MCF 10A (cell line): Measurements from ENCODE around the gene ADAM12. TPM values are rescaled to one million over a fixed set of nuclear protein-coding genes. Genes with fewer than 3 reads are reported as not detected.

Experiments used
- BruUV-seq: library from RNA; stranded (reverse); fragments of 400-500 nt; replicated peaks from 2 replicates; lab custom pipeline; 2021; lab: Mats Ljungman, UMichigan
- CTCF ChIA-PET: fragments of 300-600 bp; sonication (Branson Sonifier 250); formaldehyde crosslinking; extraction: SDS; loops from one replicate; lab custom pipeline; 2021; ENCODE audit warnings: antibody characterized with exemption, inconsistent platforms; lab: Yijun Ruan, JAX
- POLR2A ChIA-PET: fragments of 300-600, 350-650 bp; sonication (Branson Sonifier 250); formaldehyde crosslinking; extraction: SDS; loops from one replicate; lab custom pipeline; 2020; ENCODE audit warnings: antibody characterized with exemption, inconsistent platforms; lab: Yijun Ruan, JAX
- DNase-seq: peaks from one replicate; pipeline ENCODE4 v3.0.0-alpha.2; 2018; ENCODE audit not compliant: unreplicated experiment
- H3K27ac Mint-ChIP-seq: one replicate; pipeline ENCODE4 v1.8.0; 2022; ENCODE audit warnings: mild to moderate bottlenecking, low read depth, mixed read lengths; ENCODE audit not compliant: unreplicated experiment
- H3K27me3 Mint-ChIP-seq: one replicate; pipeline ENCODE4 v1.8.0; 2022; ENCODE audit warnings: mixed read lengths; ENCODE audit not compliant: insufficient read depth, unreplicated experiment
- H3K36me3 Mint-ChIP-seq: one replicate; pipeline ENCODE4 v1.8.0; 2022; ENCODE audit warnings: mild to moderate bottlenecking, moderate library complexity, mixed read lengths; ENCODE audit not compliant: insufficient read depth, unreplicated experiment
- H3K4me1 Mint-ChIP-seq: one replicate; pipeline ENCODE4 v1.8.0; 2022; ENCODE audit warnings: mixed read lengths; ENCODE audit not compliant: insufficient read depth, unreplicated experiment
- H3K4me3 Mint-ChIP-seq: one replicate; pipeline ENCODE4 v1.8.0; 2022; ENCODE audit warnings: mild to moderate bottlenecking, moderate library complexity, mixed read lengths; ENCODE audit not compliant: unreplicated experiment
- H3K9me3 Mint-ChIP-seq: one replicate; pipeline ENCODE4 v1.8.0; 2022; ENCODE audit warnings: mixed read lengths; ENCODE audit not compliant: unreplicated experiment
- intact Hi-C: fragments of 100-400 bp; cut with micrococcal nuclease; formaldehyde crosslinking; loops from 2 replicates; pipeline ENCODE4 v1.14.1; 2022
- total RNA-seq: library from RNA; stranded (reverse); gene quantifications from 2 replicates; pipeline ENCODE4 v1.2.3, GENCODE V29; 2022
- TF ChIP-seq, protein P1 (sequence below): fragments of 200-600 bp; IDR thresholded peaks from one replicate; pipeline ENCODE4 v1.8.0; 2022; ENCODE audit warnings: antibody characterized with exemption, mild to moderate bottlenecking; ENCODE audit not compliant: unreplicated experiment

ADAM12 gene
- total RNA-seq, 1 experiment from 2014 or later: 2.2 TPM

DNA sequence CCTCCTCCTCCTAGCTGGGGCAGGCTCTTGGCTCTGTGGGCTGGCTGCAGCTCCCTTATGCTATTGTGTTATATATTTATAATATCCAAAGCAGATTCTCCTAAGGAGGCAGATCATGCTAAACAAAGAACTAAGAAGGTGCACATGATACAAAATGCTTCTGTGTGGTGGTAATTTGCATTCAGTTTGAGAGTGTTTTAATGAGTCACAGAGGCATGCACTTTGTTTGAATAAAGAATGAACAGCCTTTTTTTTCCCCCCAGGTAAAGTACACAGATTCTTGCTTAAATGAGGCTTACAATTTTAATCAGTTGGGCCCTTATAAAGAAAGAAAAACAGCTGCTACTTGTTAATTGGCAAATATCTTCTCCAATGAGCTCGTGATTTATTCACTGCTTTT is 396.9 kb downstream of the ADAM12 start:
- Mint-ChIP-seq H3K4me3 (no peak overlapping the region), H3K27ac (no peak overlapping the region), H3K27me3 (no peaks in the 10 kb centered on the region), H3K4me1 (peaks cover 4% of the 10 kb centered on the region), H3K9me3 (no peaks in the 10 kb centered on the region), H3K36me3 (no peaks in the 10 kb centered on the region)
- no TSS peak for BruUV-seq
- intact Hi-C loops: no loop called here
- CTCF ChIA-PET: interaction anchor here (1.2 to 2.0 kb wide), 2 partner anchors 9 to 758 kb away, joined by 4 to 6 read pairs; no protein-coding TSS in a partner anchor
- no peak for DNase-seq
- TF ChIP-seq, protein P1, sequence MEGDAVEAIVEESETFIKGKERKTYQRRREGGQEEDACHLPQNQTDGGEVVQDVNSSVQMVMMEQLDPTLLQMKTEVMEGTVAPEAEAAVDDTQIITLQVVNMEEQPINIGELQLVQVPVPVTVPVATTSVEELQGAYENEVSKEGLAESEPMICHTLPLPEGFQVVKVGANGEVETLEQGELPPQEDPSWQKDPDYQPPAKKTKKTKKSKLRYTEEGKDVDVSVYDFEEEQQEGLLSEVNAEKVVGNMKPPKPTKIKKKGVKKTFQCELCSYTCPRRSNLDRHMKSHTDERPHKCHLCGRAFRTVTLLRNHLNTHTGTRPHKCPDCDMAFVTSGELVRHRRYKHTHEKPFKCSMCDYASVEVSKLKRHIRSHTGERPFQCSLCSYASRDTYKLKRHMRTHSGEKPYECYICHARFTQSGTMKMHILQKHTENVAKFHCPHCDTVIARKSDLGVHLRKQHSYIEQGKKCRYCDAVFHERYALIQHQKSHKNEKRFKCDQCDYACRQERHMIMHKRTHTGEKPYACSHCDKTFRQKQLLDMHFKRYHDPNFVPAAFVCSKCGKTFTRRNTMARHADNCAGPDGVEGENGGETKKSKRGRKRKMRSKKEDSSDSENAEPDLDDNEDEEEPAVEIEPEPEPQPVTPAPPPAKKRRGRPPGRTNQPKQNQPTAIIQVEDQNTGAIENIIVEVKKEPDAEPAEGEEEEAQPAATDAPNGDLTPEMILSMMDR: no peak
- POLR2A ChIA-PET: interaction anchor here (0.9 kb wide), 1 partner anchor 25 kb away, joined by 4 read pairs; no protein-coding TSS in a partner anchor

DNA sequence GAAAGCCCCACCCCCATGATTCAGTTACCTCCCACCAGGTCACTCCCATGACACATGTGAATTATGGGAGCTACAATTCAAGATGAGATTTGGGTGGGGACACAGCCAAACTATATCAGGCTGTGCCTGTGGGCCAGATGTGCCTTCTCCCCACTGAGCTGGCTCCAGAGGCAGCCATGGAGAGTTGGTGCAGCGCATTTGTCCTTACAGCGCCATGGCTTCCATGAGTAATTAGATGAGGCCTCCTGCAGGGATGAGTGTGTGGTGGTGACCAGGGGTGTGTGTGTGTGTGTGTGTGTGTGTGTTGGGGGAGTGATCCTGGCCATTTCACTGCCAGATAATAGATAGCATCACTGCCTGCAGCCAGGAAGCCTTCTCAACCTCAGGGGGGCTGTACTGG is 397.3 kb downstream of the ADAM12 start:
- CTCF ChIA-PET: interaction anchor here (1.2 to 2.0 kb wide), 2 partner anchors 8 to 758 kb away, joined by 4 to 6 read pairs; no protein-coding TSS in a partner anchor
- TF ChIP-seq, protein P1: no peak
- Mint-ChIP-seq H3K36me3 (no peaks in the 10 kb centered on the region), H3K9me3 (no peaks in the 10 kb centered on the region), H3K27me3 (no peaks in the 10 kb centered on the region), H3K4me3 (no peak overlapping the region), H3K27ac (no peak overlapping the region), H3K4me1 (peaks cover 4% of the 10 kb centered on the region)
- BruUV-seq: no TSS peak
- POLR2A ChIA-PET: interaction anchor here (0.9 kb wide), 1 partner anchor 24 kb away, joined by 4 read pairs; no protein-coding TSS in a partner anchor
- intact Hi-C loops: no loop called here
- DNase-seq: no peak

DNA sequence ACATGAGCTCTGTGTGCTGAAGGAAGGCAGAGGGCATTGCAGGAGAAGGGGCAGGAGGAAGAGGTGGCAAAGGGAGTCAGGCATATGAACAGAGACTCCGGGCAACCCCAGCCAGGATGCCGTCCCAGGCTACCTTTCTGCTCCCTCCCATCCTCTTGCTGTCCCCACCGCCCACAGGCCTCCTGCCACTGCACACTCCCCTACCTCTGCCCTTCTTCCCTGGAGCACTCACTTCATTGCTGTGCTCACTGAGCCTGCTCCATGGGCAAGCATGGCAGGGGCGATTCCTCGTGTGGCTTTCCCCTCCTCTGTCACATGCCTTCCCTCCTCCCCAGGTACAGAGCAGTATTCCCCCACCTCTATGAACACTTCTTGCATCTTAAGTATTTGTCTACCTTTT is 398.5 kb downstream of the ADAM12 start:
- Mint-ChIP-seq H3K36me3 (no peaks in the 10 kb centered on the region), H3K4me3 (no peak overlapping the region), H3K9me3 (no peaks in the 10 kb centered on the region), H3K4me1 (peaks cover 2% of the 10 kb centered on the region), H3K27ac (no peak overlapping the region), H3K27me3 (no peaks in the 10 kb centered on the region)
- intact Hi-C loops: loop anchor here (10.0 kb wide), 1 partner anchor 605 kb away; no protein-coding TSS in a partner anchor
- ChIA-PET CTCF (interaction anchor here (0.7 to 3.0 kb wide), 4 partner anchors 9 to 514 kb away, joined by 3 to 6 read pairs (median 3); no protein-coding TSS in a partner anchor), POLR2A (no interaction called here)
- DNase-seq: no peak
- BruUV-seq: no TSS peak
- TF ChIP-seq, protein P1: no peak

DNA sequence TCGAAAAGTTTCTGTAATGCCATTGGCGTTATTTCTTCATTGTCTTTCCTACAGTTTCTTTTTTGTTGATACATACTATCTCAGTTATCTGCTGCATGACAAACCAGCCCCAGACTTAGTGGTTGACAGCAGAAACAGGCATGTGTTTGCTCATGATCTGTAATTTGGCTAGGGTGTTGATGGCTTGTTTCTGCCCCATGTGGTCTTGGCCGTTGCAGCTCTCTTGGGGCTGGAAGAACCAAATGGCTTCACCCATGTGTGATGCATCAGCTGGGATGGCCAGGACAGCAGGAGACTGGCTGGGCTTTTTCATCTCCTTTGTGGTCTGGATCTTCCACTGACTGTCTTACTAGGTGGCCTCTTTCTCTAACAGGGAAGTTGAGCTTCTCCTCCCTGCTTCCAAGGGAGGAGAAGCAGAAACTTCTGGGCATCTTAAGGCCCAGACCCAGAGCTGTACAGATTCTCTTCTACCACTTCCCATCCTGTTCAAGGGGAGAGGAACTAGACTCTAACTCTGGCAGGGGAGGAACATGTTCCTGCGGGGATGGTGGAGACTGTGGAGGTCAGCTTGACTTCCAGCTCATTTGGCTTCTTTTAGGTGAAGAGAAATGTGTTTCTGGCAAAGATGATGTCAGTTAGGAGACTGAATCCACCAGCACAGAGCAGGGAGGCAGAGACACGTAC is 402.6 kb downstream of the ADAM12 start:
- intact Hi-C loops: loop anchor here (1.0 to 10.0 kb wide), 2 partner anchors 609 to 764 kb away; no protein-coding TSS in a partner anchor
- no peaks in the 10 kb centered on the region for H3K27me3 Mint-ChIP-seq
- no peak for DNase-seq
- H3K4me1 Mint-ChIP-seq: no peaks in the 10 kb centered on the region
- TF ChIP-seq, protein P1: no peak
- H3K4me3 Mint-ChIP-seq: no peak overlapping the region
- ChIA-PET CTCF (interaction anchor here (0.6 to 6.2 kb wide), 5 partner anchors 8 to 764 kb away, joined by 3 to 40 read pairs (median 3); no protein-coding TSS in a partner anchor), POLR2A (no interaction called here)
- H3K36me3 Mint-ChIP-seq: no peaks in the 10 kb centered on the region
- no peaks in the 10 kb centered on the region for H3K9me3 Mint-ChIP-seq
- no TSS peak for BruUV-seq
- no peak overlapping the region for H3K27ac Mint-ChIP-seq
